Cardiac muscle cell (in vitro differentiated cells and primary cell): Measurements from ENCODE around the gene TGFBRAP1. TPM values are rescaled to one million over a fixed set of nuclear protein-coding genes. Genes with fewer than 3 reads are reported as not detected.
"Not testable (repeated sequence)": the region's sequence is repeated elsewhere in the genome, so short reads cannot be mapped to it uniquely, and the experiment has no call there.

Experiments
- DNase-seq, 2 donors: peaks; one replicate each; pipeline versions ENCODE4 v3.0.0 to v3.0.0-alpha.2; 2010 to 2017; ENCODE audit warnings: low read depth in 1 of 2, low spot score in 1 of 2
- H3K27ac ChIP-seq: fragments of 200-600 bp; sonication (generic); 2 replicates; pipeline ENCODE4 v1.5.1; 2016
- H3K27me3 ChIP-seq: fragments of 200-600 bp; sonication (generic); 2 replicates; pipeline ENCODE4 v1.6.0; 2016; ENCODE audit warnings: control low read depth
- H3K36me3 ChIP-seq: fragments of 200-600 bp; sonication (generic); 2 replicates; pipeline ENCODE4 v1.5.1; 2016; ENCODE audit warnings: control low read depth
- H3K4me1 ChIP-seq: fragments of 200-600 bp; sonication (generic); 2 replicates; pipeline ENCODE4 v1.8.1; 2017; ENCODE audit warnings: low read depth, mild to moderate bottlenecking, mixed run types
- H3K4me3 ChIP-seq: fragments of 200-600 bp; sonication (generic); 2 replicates; pipeline ENCODE4 v1.5.1; 2016; ENCODE audit warnings: mild to moderate bottlenecking
- H3K9me3 ChIP-seq: fragments of 200-600 bp; sonication (generic); 2 replicates; pipeline ENCODE4 v1.5.1; 2017; ENCODE audit warnings: low read depth, mild to moderate bottlenecking, control low read depth
- polyA plus RNA-seq: library from polyadenylated mRNA; unstranded; fragments of >200 nt; fragmentation: Nextera tagmentation; extraction: Ambion mirVana; gene quantifications from 2 replicates; pipeline ENCODE4 v1.2.1, GENCODE V29; 2016
- total RNA-seq: library from RNA; depleted of rRNA; stranded (reverse); fragments of >200 nt; gene quantifications from 2 replicates; pipeline ENCODE4 v1.2.3, GENCODE V29; 2016
- TF ChIP-seq, protein P1 (sequence below): IDR thresholded peaks from 2 replicates; pipeline ENCODE4 v1.5.1; 2012; ENCODE audit warnings: low read depth, mild to moderate bottlenecking, low read length

Gene TGFBRAP1
- total and polyA plus RNA-seq, 2 experiments from 2014 or later, result 11.5 to 18.9 TPM

DNA sequence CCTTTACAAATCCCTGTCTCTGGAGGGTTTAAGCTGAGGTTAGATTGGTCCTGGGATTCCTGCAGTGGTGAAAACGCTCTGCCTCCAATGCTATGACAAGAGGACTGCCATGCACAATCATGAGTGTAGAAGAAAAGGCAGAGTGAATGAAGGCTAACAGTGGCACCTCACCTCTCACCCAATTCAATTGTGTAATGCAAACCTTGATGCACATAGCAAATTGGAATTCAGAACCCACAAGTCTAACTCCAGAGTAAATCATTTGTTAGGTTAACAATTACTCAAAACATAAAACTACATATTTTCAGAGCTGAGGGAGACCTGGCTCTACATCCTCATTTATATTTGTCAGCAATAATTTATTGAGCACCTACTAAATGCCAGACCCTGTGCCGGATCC is 1.8 kb downstream of the TGFBRAP1 start:
- TF ChIP-seq, protein P1, sequence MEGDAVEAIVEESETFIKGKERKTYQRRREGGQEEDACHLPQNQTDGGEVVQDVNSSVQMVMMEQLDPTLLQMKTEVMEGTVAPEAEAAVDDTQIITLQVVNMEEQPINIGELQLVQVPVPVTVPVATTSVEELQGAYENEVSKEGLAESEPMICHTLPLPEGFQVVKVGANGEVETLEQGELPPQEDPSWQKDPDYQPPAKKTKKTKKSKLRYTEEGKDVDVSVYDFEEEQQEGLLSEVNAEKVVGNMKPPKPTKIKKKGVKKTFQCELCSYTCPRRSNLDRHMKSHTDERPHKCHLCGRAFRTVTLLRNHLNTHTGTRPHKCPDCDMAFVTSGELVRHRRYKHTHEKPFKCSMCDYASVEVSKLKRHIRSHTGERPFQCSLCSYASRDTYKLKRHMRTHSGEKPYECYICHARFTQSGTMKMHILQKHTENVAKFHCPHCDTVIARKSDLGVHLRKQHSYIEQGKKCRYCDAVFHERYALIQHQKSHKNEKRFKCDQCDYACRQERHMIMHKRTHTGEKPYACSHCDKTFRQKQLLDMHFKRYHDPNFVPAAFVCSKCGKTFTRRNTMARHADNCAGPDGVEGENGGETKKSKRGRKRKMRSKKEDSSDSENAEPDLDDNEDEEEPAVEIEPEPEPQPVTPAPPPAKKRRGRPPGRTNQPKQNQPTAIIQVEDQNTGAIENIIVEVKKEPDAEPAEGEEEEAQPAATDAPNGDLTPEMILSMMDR, result no peak
- no peak for DNase-seq
- Histone ChIP-seq H3K27me3 (no peaks in the 10 kb centered on the region), H3K27ac (no peak overlapping the region), H3K9me3 (no peaks in the 10 kb centered on the region), H3K4me1 (no peaks in the 10 kb centered on the region), H3K4me3 (no peak overlapping the region), H3K36me3 (no peaks in the 10 kb centered on the region)

DNA sequence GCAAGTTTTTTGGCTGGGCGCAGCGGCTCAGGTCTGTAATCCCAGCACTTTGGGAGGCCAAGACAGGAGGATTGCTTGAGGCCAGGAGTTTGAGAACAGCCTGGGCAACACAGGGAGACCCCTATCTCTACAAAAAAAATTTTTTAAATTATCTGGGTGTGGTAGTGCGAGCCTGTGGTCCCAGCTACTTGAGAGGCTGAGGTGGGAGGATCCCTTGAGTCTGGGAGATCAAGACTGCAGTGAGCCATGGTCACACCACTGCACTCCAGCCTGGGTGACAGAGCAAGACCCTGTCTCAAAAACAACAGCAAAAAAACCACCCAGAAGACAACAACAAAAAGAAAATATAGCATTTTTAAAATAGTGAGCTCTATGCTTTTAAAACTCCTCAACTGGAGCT is 2.3 kb downstream of the TGFBRAP1 start:
- not testable (repeated sequence) for H3K36me3 ChIP-seq, H3K9me3 ChIP-seq, H3K27ac ChIP-seq

DNA sequence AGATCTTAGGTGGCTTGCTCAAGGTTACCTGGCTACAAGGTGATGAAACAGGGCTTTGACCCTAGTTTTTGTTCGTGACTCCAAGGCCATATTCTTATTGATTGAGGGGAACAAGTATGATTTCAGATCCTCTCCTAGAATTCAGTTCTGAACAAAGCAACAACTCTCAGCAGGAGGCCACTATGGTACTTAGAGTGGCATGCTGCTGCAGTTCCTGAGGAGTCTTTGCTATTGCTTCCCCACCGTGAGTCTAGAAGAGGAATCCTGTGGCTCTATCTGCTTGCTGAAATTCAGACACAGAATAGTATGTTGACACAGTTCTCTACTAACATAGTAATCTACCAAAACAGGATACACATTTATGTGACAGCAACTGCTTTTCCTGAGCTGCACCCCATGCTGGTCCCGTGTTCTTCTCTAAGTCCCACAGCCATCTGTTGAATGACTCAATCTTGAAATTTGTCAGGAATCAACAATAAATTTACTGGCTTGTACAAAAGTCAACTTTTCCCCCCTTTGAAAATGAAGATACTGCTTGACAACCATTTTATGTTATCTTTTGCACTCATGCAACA is 4.1 kb downstream of the TGFBRAP1 start:
- peak in 1 of 2 donors; percentile 48 for DNase-seq
- Histone ChIP-seq H3K27me3 (no peaks in the 10 kb centered on the region), H3K4me1 (no peaks in the 10 kb centered on the region), H3K9me3 (no peaks in the 10 kb centered on the region), H3K27ac (no peak overlapping the region), H3K36me3 (no peaks in the 10 kb centered on the region), H3K4me3 (no peak overlapping the region)
- TF ChIP-seq, protein P1, result no peak

More for the DNA sequence above, 2.3 kb downstream of the TGFBRAP1 start:
- H3K27me3 ChIP-seq, DNase-seq, H3K4me1 ChIP-seq, H3K4me3 ChIP-seq: not testable (repeated sequence)

DNA sequence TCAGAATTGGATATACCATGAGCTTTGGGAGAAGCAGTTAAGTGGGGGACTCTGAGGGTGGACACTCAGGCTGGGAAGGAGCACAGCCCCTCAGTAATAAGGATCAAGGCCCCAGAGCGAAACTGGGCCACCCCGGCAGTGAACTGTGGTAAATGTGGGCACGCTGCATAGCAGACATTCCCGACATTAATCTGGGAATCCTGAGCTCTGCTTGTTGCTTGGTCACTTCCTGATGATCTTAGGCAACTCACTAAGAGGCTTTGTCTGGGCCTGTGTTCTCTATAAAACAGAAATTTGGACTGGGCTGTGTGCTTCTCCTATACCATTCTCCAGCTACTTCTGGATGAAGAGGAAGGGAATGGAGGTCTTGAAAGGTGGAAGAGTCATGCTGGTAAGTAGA is 4.8 kb downstream of the TGFBRAP1 start:
- DNase-seq, result peak in 1 of 2 donors; percentile 87
- Histone ChIP-seq H3K4me3 (no peak overlapping the region), H3K4me1 (no peaks in the 10 kb centered on the region), H3K36me3 (no peaks in the 10 kb centered on the region), H3K9me3 (no peaks in the 10 kb centered on the region), H3K27ac (no peak overlapping the region), H3K27me3 (no peaks in the 10 kb centered on the region)
- TF ChIP-seq, protein P1, result no peak

DNA sequence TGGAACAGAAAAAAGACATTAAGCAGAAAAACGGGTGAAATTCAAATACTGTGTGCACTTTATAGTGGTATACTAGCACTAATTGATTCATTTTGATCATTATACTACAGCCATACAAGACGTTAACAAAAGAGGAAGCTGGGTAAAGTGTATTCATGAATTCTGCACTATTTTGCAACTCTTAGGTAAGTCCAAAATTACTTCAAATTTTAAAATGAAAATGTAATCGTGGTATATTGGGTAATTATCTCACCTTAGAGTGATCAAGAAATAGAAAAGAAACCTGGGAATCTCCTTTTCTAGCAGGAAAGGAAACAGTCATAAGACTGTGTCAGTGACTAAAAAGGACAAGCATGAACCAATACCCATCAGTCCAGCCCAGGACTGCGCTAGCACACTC is 5.4 kb downstream of the TGFBRAP1 start:
- Histone ChIP-seq H3K9me3 (no peaks in the 10 kb centered on the region), H3K27me3 (no peaks in the 10 kb centered on the region), H3K4me1 (no peaks in the 10 kb centered on the region), H3K36me3 (no peaks in the 10 kb centered on the region), H3K27ac (no peak overlapping the region), H3K4me3 (no peak overlapping the region)
- DNase-seq, result no peak
- TF ChIP-seq, protein P1, result no peak

DNA sequence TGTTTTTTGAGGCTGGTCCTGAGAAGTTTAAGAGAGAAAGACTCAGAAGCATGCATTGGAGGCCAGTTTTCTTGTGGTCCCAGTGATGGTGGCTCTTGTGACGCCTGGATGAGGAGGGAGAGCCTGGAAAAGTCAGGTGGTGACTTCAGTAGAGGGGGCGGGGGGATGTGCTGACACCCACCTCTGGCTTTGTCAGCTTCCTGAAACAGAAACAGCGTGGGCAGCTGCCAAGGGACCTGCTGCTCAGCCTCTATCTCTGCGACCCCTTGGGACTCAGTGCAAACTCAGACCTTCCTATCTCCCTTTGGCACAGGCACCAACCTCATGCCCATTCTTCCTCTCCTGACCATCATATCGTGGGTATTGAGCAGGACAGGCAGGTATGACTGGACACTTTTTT is 6.4 kb downstream of the TGFBRAP1 start:
- no peaks in the 10 kb centered on the region for H3K36me3 ChIP-seq
- H3K4me1 ChIP-seq, result no peaks in the 10 kb centered on the region
- H3K27ac ChIP-seq, result no peak overlapping the region
- no peaks in the 10 kb centered on the region for H3K9me3 ChIP-seq
- no peak for DNase-seq
- no peak overlapping the region for H3K4me3 ChIP-seq
- TF ChIP-seq, protein P1, result no peak
- no peaks in the 10 kb centered on the region for H3K27me3 ChIP-seq
